GM19468 (cell line): ENCODE results near the gene MAP4K5.

Source experiments
- ATAC-seq: cut with Tn5 transposase; IDR thresholded peaks from one replicate; pipeline ENCODE4 v1.9.1; 2021; ENCODE audit warnings: mild to moderate bottlenecking, moderate library complexity, moderate number of reproducible peaks; ENCODE audit not compliant: unreplicated experiment; ENCODE audit errors: extremely low read depth

MAP4K5 gene

GRCh38 chr14:50377550-50378085 is 154.8 kb downstream of the MAP4K5 start:
- no peak for ATAC-seq

GRCh38 chr14:50375760-50376159 is 156.6 kb downstream of the MAP4K5 start:
- no peak for ATAC-seq

GRCh38 chr14:50373959-50374358 is 158.4 kb downstream of the MAP4K5 start:
- ATAC-seq, result no peak

- no peak for ATAC-seq
Observed at GRCh38 chr14:50371546-50371945, 160.8 kb downstream of the MAP4K5 start.
